ENCODE results near the gene LUC7L2.
"Not testable (repeated sequence)": the region's sequence is repeated elsewhere in the genome, so short reads cannot be mapped to it uniquely, and the experiment has no call there.

LUC7L2 gene

DNA sequence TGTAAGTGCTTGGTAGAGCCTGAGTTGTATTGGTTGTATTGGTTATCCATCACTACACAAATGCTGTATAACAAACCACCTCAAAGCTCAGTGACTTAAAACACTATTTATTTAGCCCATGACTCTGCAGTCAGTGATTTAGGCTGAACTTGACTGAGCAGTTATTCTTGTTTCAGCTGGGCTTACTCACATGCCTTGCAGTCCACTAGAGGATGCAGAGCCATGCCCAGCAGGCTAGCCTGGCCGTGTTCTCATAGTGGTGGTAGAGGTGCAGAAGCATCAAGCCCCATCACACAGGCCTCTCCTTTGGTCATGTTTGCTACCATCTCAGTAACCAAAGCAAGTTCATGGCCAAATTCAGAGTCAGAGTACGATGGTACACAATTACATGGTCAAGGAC is 43.9 kb downstream of the LUC7L2 start:
- no peak for DNase-seq

DNA sequence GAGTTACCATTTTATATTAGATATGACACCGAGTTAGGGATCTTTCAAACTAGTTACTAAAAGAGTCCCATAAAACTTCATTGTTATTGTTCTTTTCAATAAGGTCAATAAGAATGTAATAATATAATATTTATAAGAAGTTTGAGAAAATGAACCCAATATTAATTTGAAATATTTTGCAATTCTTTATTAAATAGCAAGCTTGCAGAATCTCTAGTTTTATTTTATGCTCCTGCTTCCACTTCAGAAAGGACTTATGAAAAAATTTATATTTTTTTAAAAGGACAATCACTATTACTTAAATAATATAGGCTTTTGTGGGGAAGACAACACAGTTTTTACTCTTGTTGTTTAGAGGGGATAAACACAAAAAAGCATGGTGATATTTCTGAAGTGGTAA is 47.9 kb downstream of the LUC7L2 start:
- DNase-seq, result no peak

DNA sequence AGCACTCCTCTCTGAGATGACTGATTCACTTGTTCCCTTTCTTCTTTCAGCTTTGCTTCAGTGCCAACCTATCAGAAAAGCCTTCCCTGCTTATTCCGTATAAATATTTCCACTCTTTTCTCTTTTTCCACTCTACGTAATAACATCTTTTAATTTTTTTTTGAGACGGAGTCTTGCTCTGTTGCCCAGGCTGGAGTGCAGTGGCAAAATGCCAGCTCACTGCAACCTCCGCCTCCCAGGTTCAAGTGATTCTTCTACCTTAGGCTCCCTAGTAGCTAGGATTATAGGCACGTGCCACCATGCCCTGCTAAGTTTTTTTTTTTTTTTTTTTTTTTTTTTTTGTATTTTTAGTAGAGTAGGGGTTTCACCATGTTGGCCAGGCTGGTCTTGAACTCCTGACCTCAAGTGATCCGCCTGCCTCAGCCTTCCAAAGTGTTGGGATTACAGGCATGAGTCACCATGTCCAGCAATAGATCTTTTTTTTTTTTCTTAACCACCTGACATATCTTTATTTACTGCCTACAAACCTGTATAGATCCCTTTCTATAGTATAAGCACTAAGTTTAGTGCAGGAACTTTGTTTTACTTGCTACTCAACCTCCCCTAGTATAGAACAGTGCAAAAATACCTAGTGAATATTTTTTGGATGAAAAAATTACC is 55.2 kb downstream of the LUC7L2 start:
- not testable (repeated sequence) for DNase-seq

DNA sequence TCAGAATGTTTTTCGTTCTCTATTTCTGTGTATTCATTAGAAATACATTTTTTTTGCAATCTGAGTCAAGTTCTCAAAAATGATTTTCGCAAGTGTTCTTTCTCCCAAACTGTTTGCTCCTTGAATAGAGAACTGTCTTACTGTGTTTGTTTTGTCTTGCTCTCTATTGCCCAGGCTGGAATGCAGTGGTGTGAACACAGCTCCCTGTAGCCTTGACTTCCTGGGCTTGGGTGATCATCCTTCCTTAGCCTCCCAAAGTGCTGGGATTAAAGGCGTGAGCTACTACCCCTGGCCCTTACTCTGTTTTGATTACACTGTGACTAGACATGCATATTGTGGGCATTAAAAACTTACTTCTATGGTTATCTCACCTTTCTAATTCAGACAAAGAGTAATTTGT is 56.7 kb downstream of the LUC7L2 start:
- no peak for DNase-seq

DNA sequence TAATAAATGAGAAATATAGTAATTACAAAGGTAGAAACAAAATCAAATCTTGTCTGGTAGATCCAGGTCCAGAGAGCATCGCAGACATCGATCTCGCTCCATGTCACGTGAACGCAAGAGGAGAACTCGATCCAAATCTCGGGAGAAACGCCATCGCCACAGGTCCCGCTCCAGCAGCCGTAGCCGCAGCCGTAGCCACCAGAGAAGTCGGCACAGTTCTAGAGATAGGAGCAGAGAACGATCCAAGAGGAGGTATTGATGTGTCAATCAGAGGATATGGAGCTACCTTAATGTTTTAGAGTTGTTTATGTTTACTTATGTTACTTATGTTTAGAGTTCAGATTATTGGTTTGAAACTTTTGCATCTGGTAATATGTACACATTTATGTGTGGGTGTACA is 57.8 kb downstream of the LUC7L2 start:
- no peak for DNase-seq

DNA sequence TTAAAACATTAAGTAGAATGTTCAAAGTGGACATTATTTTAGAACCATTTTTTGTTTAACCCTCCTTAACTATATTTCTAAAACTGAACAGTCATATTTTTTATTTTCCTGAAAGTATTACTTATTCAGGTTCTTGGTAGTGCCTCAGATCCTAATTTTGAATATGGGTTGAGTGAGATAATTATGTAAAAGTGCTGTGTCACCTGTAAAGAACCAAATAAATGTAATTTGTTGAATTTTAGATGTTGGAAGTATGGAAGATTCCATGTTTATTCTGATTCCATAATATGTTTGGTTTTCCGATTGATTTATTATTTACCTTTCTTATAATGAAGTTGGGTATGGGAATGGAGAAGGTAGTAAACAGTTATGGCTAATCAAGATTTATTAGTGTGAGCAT is 61.4 kb downstream of the LUC7L2 start:
- no peak for DNase-seq

DNA sequence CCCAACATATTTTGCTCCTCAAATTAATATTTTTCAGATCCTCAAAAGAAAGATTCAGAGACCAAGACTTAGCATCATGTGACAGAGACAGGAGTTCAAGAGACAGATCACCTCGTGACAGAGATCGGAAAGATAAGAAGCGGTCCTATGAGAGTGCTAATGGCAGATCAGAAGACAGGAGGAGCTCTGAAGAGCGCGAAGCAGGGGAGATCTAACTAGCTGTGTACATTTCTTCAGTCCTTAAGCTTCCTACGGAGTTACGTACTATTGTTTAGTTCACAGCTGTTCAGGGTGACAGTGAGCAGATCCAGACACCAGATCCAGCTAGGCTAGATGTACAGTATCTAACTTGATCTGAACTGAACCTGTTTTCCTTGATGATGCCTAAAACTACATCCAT is 62.4 kb downstream of the LUC7L2 start:
- no peak for DNase-seq

DNA sequence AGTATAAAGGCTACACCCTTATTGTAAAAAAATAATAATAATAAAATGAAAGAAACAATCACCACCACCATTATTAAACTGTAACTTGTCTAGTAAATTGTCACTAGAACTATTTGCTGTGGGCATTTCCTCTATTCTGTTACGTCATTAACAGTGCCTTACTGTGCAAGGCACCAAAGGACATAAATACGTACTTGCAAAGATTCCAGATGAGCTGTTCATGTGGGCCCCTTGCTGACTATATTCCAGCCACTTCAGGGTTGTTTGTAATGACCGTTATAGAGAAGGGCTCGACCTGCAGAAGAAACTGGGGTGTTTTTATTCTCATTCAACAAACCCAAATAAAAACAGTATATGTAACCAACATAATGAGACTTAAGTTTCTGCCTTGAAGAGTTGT is 63.4 kb downstream of the LUC7L2 start:
- DNase-seq, result no peak

DNA sequence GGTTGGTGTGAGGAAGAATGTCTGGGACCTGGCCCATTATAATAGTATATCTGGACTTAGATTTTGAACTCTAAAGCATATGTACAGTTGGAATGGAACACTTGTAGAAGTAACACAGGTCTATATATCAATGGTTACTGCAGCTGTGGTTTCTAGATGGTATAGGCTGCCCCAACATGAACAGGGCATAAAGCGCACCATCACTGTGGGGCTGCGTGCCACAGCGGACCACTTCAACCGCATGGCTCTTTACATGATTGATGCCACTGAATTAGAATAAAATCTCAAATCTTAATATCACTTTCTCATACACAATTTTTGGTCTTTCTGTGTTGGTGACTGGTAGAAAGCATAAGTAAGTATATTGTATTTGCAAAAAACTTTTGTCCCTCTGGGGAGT is 64.3 kb downstream of the LUC7L2 start:
- DNase-seq, result no peak

DNA sequence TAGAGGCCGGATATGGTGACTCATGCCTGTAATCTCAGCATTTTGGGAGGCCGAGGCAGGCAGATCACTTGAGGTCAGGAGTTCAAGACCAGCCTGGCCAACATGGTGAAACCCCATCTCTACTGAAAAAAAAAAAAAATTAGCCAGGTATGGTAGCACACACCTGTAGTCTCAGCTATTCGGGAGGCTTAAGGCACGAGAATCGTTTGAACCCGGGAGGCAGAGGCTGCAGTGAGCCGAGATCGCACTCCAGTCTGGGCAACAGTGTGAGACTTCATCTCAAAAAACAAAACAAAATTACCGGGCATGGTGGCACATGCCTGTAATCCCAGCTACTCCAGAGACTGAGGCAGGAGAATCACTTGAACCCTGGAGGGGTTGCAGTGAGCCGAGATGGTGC is 66.0 kb downstream of the LUC7L2 start:
- DNase-seq, result not testable (repeated sequence)

DNA sequence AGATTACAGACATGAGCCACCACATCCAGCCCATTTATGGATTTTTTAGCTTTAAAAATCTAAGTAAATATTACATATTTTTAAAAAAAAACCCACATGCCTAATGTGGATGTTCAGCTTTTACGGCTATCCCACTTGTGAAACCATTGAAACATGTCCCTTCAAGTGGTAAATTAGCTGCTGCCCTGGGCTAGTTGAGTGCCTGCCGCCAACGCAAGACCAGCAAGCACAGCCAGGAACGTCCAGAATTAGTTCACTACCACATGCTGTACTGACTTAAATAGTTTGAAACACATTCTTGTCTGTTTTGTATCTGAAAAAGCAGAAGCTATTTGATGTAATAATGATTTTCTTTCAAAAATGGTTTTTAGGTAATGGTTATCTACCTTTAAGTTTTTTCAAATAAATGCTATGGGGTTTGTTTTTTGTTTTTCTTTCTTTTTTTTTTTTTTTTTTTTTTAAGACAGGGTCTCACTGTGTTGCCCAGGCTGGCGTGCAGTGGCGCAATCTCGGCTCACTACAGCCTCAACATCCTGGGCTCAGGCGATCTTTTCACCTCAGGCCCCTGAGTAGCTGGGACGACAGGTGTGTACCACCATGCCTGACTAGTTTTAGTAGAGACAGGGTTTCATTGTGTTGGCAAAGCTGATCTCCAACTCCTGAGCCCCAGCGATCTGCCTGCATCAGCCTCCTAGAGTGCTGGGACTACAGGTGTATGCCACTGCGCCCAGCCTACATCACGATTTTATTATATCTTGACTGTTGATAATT is 66.7 kb downstream of the LUC7L2 start:
- no peak for DNase-seq

DNA sequence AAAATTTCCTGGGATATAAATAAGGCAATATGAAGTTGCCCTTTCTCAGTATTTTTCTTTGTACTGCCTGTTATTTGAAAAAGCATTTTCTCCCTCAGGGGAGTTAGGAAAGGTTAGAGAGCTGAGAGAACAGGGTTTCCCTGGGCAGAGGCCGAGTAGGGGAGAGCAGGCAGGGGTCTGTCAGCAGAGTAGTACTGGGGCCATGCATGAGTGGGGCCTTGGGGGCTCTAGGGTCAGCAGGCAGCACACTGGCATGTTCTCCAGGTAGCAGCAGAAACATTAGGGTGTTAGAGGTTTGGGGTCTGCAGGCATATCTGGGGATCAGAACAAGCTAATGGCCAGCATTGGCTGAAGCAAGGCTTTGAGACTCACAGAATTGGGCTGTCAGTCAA is 67.3 kb downstream of the LUC7L2 start:
- no peak for DNase-seq

DNA sequence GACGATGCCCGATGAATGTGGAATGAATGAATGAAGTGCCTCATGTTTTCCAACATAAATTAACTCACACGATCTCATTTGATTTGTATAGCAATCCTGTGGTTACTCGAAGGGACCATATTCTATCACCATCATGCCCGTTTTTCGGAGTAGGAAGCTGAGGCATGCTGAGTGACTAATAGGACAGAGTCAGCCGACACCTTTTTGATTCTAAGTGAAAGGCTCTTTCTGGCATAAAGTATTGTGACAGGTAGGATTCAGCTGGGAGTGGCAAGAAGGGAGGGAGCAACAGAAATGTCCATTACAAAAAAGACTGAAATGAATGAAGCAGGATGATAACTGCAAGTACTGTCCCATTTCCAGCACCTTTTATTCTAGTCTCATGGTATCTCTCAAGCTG is 68.1 kb downstream of the LUC7L2 start:
- DNase-seq, result no peak

DNA sequence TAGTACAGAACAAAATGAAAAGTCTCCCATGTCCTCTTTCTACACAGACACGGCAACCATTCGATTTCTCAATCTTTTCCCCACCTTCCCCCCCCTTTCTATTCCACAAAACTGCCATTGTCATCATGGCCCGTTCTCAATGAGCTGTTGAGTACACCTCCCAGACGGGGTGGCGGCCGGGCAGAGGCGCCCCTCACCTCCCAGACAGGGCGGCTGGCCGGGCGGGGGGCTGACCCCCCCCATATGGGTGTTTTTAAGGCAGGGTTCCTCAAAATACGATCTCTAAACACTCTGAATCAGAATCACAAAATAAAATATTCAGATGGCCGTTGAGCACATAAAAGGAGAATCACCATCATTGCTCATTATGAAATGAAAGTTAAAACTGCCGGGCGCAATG is 70.0 kb downstream of the LUC7L2 start:
- DNase-seq, result not testable (repeated sequence)

DNA sequence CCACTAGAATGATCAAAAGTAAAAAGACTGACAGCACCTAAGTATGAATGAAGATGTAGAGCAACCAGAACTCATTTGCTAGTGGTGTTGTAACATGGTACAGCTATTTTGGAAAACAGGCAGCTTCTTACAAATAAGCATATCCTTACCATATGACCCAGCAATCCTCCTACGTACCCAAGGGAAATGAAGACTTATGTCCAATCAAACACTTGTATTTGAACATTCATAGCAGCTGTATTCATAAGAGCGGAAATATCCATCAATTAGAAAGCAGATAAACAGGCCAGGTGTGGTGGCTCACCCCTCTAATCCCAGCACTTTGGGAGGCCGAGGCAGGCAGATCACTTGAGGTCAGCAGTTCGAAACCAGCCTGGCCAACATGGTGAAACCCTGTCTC is 70.7 kb downstream of the LUC7L2 start:
- no peak for DNase-seq

DNA sequence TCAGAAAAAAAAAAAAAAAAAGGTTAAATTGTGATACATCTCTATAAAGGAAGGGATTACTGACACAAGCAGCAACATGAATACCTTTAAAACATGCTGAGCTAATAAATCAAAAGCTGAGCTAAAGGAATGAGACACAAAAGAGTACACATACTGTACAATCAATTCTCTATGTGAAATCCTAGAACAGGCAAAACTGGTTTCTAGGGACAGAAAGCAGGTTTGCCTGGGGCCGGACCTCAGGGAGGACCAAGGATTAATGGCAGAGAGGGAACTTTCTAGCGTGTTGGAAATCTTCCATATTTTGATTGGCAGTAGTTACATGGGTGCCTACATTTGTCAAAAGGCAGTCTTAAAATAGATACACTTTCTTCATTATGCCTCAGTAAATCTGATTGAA is 71.3 kb downstream of the LUC7L2 start:
- no peak for DNase-seq

DNA sequence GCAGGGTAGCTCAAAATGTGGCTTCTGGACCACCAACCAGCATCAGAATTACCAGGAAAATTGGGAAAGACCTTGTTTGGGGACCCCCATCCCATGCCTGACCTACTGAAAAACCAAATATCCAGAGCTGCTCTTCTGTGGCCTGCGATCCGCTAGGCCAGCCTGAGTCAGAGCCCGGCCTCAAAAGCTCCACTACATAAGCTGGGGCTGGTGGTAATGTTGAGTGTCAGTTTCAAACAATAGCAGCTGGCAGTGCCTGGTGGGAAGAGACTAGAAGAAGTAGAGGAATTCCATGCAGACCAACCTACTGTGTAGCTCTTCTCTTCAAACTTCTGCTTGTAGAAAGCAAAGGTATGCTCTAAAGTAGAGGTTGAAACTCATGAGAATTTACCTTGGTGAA is 71.8 kb downstream of the LUC7L2 start:
- no peak for DNase-seq

DNA sequence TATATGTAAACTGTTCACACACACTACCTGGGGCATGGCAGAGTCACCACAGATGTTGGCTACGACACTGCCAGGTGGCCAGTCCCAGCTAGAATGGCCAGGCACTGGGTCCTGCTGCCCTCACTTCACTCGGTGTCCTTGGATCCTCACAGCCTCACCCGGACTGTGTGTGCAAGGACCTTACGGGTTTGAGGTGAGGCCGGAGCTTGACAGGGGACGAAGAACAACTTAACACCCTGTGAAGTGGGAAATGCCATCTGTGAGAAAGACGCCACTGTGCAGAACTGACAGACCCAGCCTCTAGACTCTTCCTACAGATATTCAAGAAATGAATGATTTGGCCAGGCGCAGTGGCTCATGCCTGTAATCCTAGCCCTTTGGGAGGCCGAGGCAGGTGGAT is 77.1 kb downstream of the LUC7L2 start:
- no peak for DNase-seq

DNA sequence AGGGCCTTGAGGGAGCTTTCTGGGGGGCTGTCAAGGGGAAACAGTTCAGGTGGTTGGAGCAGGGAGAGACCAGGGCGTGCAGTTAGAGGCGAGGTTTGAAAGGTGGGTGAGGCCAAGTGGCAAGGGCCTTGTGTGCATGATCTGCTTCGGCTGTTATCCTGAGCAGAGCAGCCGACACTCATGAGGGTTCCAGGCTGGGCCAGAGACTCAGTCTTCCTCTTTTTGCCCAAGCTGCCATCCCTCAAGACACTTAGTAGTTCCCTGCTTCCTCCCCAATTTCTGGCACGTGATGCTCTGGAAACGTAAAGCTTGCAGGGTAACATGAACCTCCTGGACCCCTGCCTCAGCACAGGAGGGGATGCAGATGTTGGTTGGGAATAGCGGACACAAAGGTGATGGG is 79.7 kb downstream of the LUC7L2 start:
- DNase-seq, result no peak

DNA sequence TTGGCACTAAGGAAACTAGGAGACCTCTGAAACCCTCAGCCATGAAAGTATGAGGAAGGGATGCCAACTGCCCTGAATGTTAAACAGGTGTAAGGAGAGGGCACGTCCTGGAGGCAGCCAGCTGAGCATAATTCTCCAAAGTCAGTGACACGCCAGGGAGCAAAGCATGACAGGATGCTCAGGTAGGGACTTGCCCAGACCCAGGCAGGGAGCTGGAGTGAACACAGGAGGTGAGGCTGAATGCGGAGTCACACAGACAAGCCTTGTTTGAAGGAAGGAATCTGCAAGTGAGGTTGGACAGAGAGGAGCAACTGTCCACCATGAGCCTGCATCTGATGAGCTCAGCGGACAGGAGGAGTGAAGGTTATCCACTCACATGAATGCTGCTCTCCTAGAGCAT is 82.3 kb downstream of the LUC7L2 start:
- DNase-seq, result no peak

DNA sequence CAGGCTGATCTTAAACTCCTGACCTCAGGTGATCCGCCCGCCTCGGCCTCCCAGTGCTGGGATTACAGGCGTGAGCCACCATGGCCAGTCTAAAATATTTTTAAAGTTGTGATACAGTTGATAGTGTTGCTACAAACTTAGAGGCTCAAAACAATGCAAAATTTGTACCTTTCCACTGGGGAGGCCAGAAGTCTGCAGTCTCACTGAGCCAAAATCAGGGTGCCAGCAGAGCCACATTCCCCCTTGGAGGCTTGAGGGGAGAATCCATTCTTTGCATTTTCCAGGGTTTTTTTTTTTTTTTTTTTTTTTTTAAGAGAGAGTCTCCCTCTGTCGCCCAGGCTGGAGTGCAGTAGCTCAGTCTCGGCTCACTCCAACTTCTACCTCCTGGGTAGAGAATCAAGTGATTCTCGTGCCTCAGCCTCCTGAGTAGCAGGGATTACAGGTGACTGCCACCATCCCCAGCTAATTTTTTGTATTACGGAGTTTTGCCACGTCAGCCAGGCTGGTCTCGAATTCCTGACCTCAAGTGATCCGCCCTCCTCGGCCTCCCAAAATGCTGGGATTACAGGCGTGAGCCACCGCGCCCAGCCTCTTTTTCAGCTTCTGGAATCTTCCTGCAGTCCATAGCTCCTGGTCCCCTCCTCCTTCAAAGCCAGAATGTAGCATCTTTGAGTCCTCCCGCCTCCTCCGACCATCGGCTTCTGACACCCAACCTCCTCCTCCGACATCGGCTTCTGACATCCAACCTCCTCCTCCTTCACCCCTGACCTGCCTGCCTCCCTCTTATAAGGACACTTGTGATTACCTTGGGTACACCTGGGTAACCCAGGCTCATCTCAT is 86.6 kb downstream of the LUC7L2 start:
- no peak for DNase-seq

DNA sequence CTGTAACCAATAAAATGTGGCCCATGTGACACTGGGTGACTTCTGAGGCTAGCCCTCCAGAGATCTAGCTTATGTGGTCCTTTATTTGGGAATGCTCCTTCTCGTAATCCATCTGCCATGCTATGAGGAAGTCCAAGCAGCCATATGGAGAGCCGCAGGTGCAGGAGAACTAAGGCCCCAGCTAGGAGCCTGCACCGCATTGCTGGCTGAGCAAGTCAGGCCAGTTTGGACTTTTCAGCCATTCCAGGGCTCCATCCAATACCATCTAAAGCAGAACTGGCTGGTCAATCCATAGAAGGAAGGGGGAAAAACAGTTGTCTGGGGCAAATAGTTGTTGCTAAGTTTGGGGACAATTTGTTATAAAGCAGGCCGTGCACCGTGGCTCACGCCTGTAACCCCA is 91.2 kb downstream of the LUC7L2 start:
- no peak for DNase-seq

DNA sequence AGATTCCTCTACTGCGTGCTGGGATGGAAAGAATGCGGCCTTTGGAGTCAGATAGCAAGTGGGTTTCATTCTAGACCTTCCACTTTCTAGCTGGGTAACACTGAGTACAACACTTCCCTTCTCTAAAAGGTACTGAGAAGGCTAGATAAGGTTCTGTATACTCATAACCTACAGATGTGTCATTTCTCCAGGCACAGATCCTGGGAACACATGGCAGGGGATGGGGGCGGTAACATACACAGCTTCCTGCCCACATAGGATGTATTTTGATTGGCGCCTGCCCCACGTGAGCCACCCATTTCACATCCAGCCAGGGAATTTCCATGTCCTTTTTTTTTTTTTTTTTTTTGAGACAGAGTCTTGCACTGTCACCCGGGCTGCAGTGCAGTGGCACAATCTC is 91.9 kb downstream of the LUC7L2 start:
- DNase-seq, result no peak

All from NCI-H187 treated with DMSO at 0.1 percent for 48 hours (cell line).